ENCODE results near the gene TADA3. TPM values are rescaled to one million over a fixed set of nuclear protein-coding genes. Genes with fewer than 3 reads are reported as not detected.

Gene TADA3
- total RNA-seq, 2 experiments from 2014 or later: 51.6 to 58.5 TPM

GRCh38 chr3:9812870-9813483 lies 20.7 kb upstream of the TADA3 start:
- Histone ChIP-seq H3K27ac (ENCODE audit: low read depth, low read length, poor library complexity, severe bottlenecking) (no peak overlapping the region), H3K4me1 (ENCODE audit: insufficient read depth, low read length, poor library complexity, severe bottlenecking) (peaks cover 21% of the 10 kb centered on the region), H3K36me3 (ENCODE audit: insufficient read depth, low read length) (peaks cover 54% of the 10 kb centered on the region), H3K4me3 (ENCODE audit: low read depth, low read length, poor library complexity, severe bottlenecking) (no peak overlapping the region), H3K9me2 (ENCODE audit: insufficient read depth, low read length) (no peaks in the 10 kb centered on the region), H2AFZ (ENCODE audit: low read length) (no peak overlapping the region), H3K4me2 (ENCODE audit: low read length) (no peak overlapping the region), H3K79me2 (ENCODE audit: insufficient read depth, low read depth, low read length) (no peaks in the 10 kb centered on the region), H4K20me1 (ENCODE audit: insufficient read depth, low read length) (no peaks in the 10 kb centered on the region), H3K9me3 (ENCODE audit: low read length) (no peaks in the 10 kb centered on the region)
- no peak for DNase-seq (ENCODE audit: low spot score)
- POLR2A ChIA-PET: no interaction called here
- intact Hi-C loops (cut with micrococcal nuclease; ENCODE audit: unreplicated experiment): no loop called here
- CTCF ChIA-PET (ENCODE audit: unreplicated experiment): no interaction called here
- TF ChIP-seq, protein P1, sequence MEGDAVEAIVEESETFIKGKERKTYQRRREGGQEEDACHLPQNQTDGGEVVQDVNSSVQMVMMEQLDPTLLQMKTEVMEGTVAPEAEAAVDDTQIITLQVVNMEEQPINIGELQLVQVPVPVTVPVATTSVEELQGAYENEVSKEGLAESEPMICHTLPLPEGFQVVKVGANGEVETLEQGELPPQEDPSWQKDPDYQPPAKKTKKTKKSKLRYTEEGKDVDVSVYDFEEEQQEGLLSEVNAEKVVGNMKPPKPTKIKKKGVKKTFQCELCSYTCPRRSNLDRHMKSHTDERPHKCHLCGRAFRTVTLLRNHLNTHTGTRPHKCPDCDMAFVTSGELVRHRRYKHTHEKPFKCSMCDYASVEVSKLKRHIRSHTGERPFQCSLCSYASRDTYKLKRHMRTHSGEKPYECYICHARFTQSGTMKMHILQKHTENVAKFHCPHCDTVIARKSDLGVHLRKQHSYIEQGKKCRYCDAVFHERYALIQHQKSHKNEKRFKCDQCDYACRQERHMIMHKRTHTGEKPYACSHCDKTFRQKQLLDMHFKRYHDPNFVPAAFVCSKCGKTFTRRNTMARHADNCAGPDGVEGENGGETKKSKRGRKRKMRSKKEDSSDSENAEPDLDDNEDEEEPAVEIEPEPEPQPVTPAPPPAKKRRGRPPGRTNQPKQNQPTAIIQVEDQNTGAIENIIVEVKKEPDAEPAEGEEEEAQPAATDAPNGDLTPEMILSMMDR (conservative IDR thresholded peaks at IDR 0.05; ENCODE audit: low read length): no peak
- TF ChIP-seq EZH2phosphoT487 (IDR thresholded peaks at IDR 0.05; ENCODE audit: borderline replicate concordance, low read depth, low read length): no peak
- BruUV-seq (replicated peaks): no TSS peak

DNA sequence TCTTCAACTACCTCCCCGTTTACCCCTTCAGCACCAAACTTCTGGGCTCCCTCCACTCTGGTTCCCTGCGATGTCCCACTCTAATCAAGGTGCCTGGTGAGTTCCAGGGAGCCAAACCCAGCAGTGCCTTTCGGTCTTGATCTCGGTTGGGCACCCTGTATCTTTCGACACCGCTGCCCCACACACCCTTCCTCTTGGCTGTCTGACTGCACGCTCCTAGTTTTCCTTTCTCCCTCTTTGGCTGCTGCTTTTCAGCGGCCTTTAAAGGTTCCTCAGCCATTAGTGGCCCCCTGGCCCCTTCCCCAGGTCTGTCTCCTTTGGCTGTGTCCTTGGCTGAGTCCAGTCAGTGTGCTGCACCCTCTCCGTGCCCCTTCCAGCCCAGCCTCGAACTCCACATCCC lies 18.6 kb upstream of the TADA3 start:
- no peak overlapping the region for H3K4me3 ChIP-seq (ENCODE audit: low read depth, low read length, poor library complexity, severe bottlenecking)
- TF ChIP-seq, protein P1 (conservative IDR thresholded peaks at IDR 0.05; ENCODE audit: low read length): no peak
- TF ChIP-seq EZH2phosphoT487 (IDR thresholded peaks at IDR 0.05; ENCODE audit: borderline replicate concordance, low read depth, low read length): no peak
- H3K27ac ChIP-seq (ENCODE audit: low read depth, low read length, poor library complexity, severe bottlenecking): no peak overlapping the region
- peaks cover 71% of the 10 kb centered on the region for H3K36me3 ChIP-seq (ENCODE audit: insufficient read depth, low read length)
- no peaks in the 10 kb centered on the region for H3K79me2 ChIP-seq (ENCODE audit: insufficient read depth, low read depth, low read length)
- POLR2A ChIA-PET: interaction anchor here (0.6 kb wide), 1 partner anchor 10 kb away, joined by 3 read pairs; no protein-coding TSS in a partner anchor
- no peak overlapping the region for H2AFZ ChIP-seq (ENCODE audit: low read length)
- no peak for DNase-seq (ENCODE audit: low spot score)
- peaks cover 21% of the 10 kb centered on the region for H3K4me1 ChIP-seq (ENCODE audit: insufficient read depth, low read length, poor library complexity, severe bottlenecking)
- CTCF ChIA-PET (ENCODE audit: unreplicated experiment): no interaction called here
- H3K9me3 ChIP-seq (ENCODE audit: low read length): no peaks in the 10 kb centered on the region
- no TSS peak for BruUV-seq (replicated peaks)
- H3K4me2 ChIP-seq (ENCODE audit: low read length): no peak overlapping the region
- intact Hi-C loops (cut with micrococcal nuclease; ENCODE audit: unreplicated experiment): no loop called here
- H3K9me2 ChIP-seq (ENCODE audit: insufficient read depth, low read length): no peaks in the 10 kb centered on the region
- H4K20me1 ChIP-seq (ENCODE audit: insufficient read depth, low read length): no peaks in the 10 kb centered on the region

DNA sequence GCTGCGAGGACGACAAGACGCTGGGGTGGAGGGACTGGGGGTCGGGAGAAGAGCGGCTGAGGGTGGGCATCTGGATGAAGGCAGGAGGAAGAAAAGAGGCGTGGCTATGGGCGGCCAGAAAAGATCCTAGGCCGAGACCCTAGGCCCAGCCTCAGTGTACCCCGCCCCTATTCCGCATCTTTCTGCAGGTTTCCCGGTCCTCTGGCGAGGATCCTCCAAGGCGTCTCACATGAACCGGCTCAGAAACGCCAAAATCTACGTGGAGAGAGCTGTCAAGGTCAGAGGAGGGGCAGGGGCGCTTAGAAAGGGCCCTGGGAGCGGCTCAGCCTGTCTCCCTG lies 18.1 kb upstream of the TADA3 start:
- Histone ChIP-seq H3K9me2 (ENCODE audit: insufficient read depth, low read length) (no peaks in the 10 kb centered on the region), H3K27ac (ENCODE audit: low read depth, low read length, poor library complexity, severe bottlenecking) (no peak overlapping the region), H4K20me1 (ENCODE audit: insufficient read depth, low read length) (no peaks in the 10 kb centered on the region), H3K36me3 (ENCODE audit: insufficient read depth, low read length) (peaks cover 75% of the 10 kb centered on the region), H3K79me2 (ENCODE audit: insufficient read depth, low read depth, low read length) (no peaks in the 10 kb centered on the region), H2AFZ (ENCODE audit: low read length) (no peak overlapping the region), H3K4me2 (ENCODE audit: low read length) (peak overlapping the region; percentile 76; the same call in 1 of the 2 replicates), H3K4me3 (ENCODE audit: low read depth, low read length, poor library complexity, severe bottlenecking) (no peak overlapping the region), H3K4me1 (ENCODE audit: insufficient read depth, low read length, poor library complexity, severe bottlenecking) (peaks cover 21% of the 10 kb centered on the region), H3K9me3 (ENCODE audit: low read length) (no peaks in the 10 kb centered on the region)
- intact Hi-C loops (cut with micrococcal nuclease; ENCODE audit: unreplicated experiment): no loop called here
- CTCF ChIA-PET (ENCODE audit: unreplicated experiment): no interaction called here
- BruUV-seq (replicated peaks): no TSS peak
- TF ChIP-seq, protein P1 (conservative IDR thresholded peaks at IDR 0.05; ENCODE audit: low read length): no peak
- no peak for TF ChIP-seq EZH2phosphoT487 (IDR thresholded peaks at IDR 0.05; ENCODE audit: borderline replicate concordance, low read depth, low read length)
- no peak for DNase-seq (ENCODE audit: low spot score)
- POLR2A ChIA-PET: no interaction called here
